Epithelial cell of esophagus (primary cell): ENCODE measurements around the gene MRPL17.
A peak's percentile ranks its signal among the peaks of the same experiment; 100 is the strongest.

ENCODE experiments used
- DNase-seq: peaks from one replicate; pipeline ENCODE4 v3.0.0; 2010; ENCODE audit warnings: low read depth
- H3K4me3 ChIP-seq: 2 replicates; pipeline ENCODE4 v1.5.1; 2011; ENCODE audit warnings: mild to moderate bottlenecking, low read length, control low read depth
- TF ChIP-seq, protein P1 (sequence below): IDR thresholded peaks from 2 replicates; pipeline ENCODE4 v1.5.1; 2011; ENCODE audit warnings: low read depth, mild to moderate bottlenecking, low read length, control low read depth, inconsistent platforms; ENCODE audit not compliant: insufficient read depth; ENCODE audit errors: missing control alignments

MRPL17 gene

DNA sequence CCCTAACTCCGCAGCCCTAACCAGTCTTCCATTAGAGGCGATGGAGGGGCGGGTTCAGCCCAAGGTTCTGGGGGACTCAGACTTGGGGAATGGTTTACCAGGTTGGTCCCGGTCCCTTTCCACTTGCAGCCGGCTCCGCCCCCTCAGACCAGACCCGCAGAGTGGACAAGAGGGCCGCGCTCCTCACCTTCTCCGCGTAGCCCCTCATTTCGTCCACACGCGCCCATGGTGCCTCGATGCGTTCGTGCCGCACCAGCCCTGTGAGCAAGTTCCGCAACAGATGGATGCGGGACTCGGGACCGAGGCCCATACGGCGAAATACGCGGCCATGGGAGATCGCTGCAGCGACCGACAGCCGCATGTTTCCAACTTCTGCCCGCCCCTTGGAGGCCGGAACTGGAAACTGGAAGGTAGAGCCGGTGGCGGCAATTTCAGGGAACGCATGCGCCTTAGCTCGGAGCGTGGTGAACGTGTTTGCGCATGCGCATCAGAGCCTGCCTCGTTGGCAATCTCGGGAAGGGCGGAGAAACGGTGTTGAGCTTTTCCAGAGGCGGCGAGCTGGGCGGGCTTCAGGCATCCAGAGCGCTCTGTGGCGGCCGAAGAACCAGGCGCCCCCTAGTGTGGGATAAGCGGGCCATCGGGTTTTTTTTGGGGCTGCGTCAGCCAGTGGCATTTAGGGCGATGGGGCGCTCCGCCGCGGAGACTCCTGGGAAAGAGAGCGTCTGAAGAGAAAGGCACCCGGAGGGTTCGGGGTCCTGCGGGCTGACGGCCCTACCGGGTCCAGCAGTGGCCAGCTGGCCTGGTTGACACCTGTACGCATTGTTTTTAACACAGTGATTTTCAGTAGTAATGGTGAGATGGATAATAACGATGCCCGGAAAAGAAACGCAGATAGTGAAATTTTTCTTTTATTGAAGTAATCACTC is at the start of gene MRPL17:
MRPL17 (minus strand) TSS at position 405 of the 926 bp plus-strand sequence; CDS start at position 361, 44 bp downstream.
- peak; percentile 99 for DNase-seq
- TF ChIP-seq, protein P1, sequence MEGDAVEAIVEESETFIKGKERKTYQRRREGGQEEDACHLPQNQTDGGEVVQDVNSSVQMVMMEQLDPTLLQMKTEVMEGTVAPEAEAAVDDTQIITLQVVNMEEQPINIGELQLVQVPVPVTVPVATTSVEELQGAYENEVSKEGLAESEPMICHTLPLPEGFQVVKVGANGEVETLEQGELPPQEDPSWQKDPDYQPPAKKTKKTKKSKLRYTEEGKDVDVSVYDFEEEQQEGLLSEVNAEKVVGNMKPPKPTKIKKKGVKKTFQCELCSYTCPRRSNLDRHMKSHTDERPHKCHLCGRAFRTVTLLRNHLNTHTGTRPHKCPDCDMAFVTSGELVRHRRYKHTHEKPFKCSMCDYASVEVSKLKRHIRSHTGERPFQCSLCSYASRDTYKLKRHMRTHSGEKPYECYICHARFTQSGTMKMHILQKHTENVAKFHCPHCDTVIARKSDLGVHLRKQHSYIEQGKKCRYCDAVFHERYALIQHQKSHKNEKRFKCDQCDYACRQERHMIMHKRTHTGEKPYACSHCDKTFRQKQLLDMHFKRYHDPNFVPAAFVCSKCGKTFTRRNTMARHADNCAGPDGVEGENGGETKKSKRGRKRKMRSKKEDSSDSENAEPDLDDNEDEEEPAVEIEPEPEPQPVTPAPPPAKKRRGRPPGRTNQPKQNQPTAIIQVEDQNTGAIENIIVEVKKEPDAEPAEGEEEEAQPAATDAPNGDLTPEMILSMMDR = peak; percentile 79
- H3K4me3 ChIP-seq = peak within 1 kb of the TSS; percentile 99

- TF ChIP-seq, protein P1 = no peak
- no peak overlapping the region for H3K4me3 ChIP-seq
- DNase-seq = no peak
Measured at GRCh38 chr11:6727971-6728760, 45.0 kb upstream of the MRPL17 start.

DNA sequence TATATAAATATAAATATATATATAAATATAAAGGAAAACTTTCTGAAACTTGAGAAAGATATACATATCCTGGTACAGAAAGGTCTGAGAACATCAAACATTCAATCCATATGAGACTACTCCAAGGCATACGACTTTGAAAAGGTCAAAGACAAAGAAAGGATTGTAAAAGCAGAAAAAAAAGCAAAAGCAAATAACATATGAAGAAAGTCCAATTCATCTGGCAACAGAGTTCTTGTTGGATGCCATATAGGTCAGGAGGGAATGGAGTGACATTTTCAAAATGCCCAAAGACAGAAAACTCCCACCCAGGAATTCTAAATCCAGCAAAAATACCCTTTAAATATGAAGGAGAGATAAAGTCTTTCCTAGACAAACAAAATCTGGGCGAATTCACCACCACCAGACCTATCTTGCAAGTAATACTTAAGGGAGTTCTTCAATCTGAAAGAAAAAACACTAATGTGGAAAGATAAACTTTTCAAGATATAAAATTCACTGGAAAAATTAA is 42.3 kb upstream of the MRPL17 start:
- no peak overlapping the region for H3K4me3 ChIP-seq
- TF ChIP-seq, protein P1 = no peak
- no peak for DNase-seq

- H3K4me3 ChIP-seq = no peak overlapping the region
- no peak for DNase-seq
- TF ChIP-seq, protein P1 = no peak
Measured at GRCh38 chr11:6724013-6724412, 40.9 kb upstream of the MRPL17 start.

DNA sequence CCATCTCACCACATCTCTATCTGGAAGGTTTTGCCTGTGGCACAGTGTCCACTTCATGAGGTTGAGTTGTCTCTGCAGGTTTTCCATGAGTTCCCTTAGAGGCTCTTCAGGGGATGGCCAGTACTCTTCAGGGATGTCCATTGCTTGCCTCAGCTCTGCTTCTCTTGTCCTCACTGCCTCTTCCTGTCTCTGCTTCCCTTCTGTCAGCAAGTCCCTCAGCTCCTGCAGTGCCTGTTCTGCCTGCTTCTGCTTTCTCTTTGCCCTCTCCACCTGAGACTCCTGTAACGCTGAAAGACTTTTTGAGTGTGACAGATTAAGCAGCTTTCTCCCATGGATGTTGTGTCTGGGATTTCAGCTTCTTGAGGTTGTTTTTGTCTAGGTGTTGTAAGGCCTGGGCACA is 38.2 kb upstream of the MRPL17 start:
- TF ChIP-seq, protein P1 = no peak
- H3K4me3 ChIP-seq = no peak overlapping the region

DNA sequence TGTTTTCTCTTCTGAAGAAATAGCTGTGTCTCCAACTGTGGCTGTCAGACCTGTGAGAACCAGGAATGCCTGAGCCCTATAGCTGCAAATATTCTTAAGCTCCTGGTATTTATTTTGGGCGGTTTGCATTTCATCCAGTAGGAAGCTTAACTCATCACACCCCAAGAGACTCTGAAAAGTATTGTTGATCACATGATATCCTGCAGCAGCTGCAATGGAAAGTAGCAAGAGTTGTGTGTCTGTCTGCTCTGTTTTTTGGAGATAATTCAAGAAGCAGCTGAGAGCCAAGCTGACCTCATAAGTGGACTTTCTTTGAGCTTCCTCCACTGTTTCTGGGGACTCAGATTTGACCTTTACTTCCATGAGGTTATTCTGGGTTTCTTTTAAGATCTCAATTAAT is 36.4 kb upstream of the MRPL17 start:
- H3K4me3 ChIP-seq = no peak overlapping the region
- no peak for DNase-seq
- TF ChIP-seq, protein P1 = no peak

More for the DNA sequence above, 38.2 kb upstream of the MRPL17 start:
- no peak for DNase-seq
